Nephron progenitor cell (in vitro differentiated cells): ENCODE data around the gene SPDEF.

Source experiments
- DNase-seq: peaks from one replicate; pipeline ENCODE4 v3.0.0; 2021
- H3K27ac Mint-ChIP-seq: 2 replicates; pipeline ENCODE4 v1.8.0; 2021; ENCODE audit warnings: mild to moderate bottlenecking, moderate library complexity, mixed read lengths
- H3K27me3 Mint-ChIP-seq: 2 replicates; pipeline ENCODE4 v1.8.0; 2021; ENCODE audit warnings: mild to moderate bottlenecking, low read depth, mixed read lengths; ENCODE audit not compliant: poor library complexity
- H3K36me3 Mint-ChIP-seq: 2 replicates; pipeline ENCODE4 v1.8.0; 2021; ENCODE audit warnings: low read depth, mixed read lengths
- H3K4me1 Mint-ChIP-seq: 2 replicates; pipeline ENCODE4 v1.8.0; 2021; ENCODE audit warnings: mixed read lengths
- H3K4me3 Mint-ChIP-seq: 2 replicates; pipeline ENCODE4 v1.8.0; 2021; ENCODE audit warnings: mild to moderate bottlenecking, moderate library complexity, mixed read lengths
- H3K9me3 Mint-ChIP-seq: 2 replicates; pipeline ENCODE4 v1.8.0; 2021; ENCODE audit warnings: mild to moderate bottlenecking, moderate library complexity, mixed read lengths
- CTCF ChIP-seq: fragments of 200-600 bp; sonication (generic); IDR thresholded peaks from 2 replicates; pipeline ENCODE4 v1.5.0; 2021; ENCODE audit warnings: antibody characterized with exemption

Gene SPDEF

GRCh38 chr6:34598712-34599111 is 42.6 kb upstream of the SPDEF start:
- Mint-ChIP-seq H3K9me3 (no peaks in the 10 kb centered on the region), H3K4me1 (peaks cover 21% of the 10 kb centered on the region), H3K27ac (no peak overlapping the region), H3K27me3 (no peaks in the 10 kb centered on the region), H3K36me3 (no peaks in the 10 kb centered on the region), H3K4me3 (no peak overlapping the region)
- DNase-seq = no peak
- TF ChIP-seq CTCF = no peak

GRCh38 chr6:34597605-34598353 is 41.6 kb upstream of the SPDEF start:
- H3K36me3 Mint-ChIP-seq = no peaks in the 10 kb centered on the region
- no peak overlapping the region for H3K4me3 Mint-ChIP-seq
- no peaks in the 10 kb centered on the region for H3K9me3 Mint-ChIP-seq
- no peak for TF ChIP-seq CTCF
- H3K4me1 Mint-ChIP-seq = peaks cover 29% of the 10 kb centered on the region
- DNase-seq = no peak
- peak overlapping the region; percentile 1 for H3K27ac Mint-ChIP-seq
- H3K27me3 Mint-ChIP-seq = no peaks in the 10 kb centered on the region

GRCh38 chr6:34596798-34597197 is 40.7 kb upstream of the SPDEF start:
- H3K4me1 Mint-ChIP-seq = peaks cover 29% of the 10 kb centered on the region

GRCh38 chr6:34595332-34596184 is 39.4 kb upstream of the SPDEF start:
- H3K27ac Mint-ChIP-seq = peak overlapping the region; percentile 89
- H3K36me3 Mint-ChIP-seq = no peaks in the 10 kb centered on the region
- H3K4me1 Mint-ChIP-seq = peaks cover 33% of the 10 kb centered on the region
- TF ChIP-seq CTCF = no peak
- no peak for DNase-seq
- H3K4me3 Mint-ChIP-seq = no peak overlapping the region
- H3K9me3 Mint-ChIP-seq = no peaks in the 10 kb centered on the region
- H3K27me3 Mint-ChIP-seq = no peaks in the 10 kb centered on the region

More at GRCh38 chr6:34596798-34597197, 40.7 kb upstream of the SPDEF start:
- DNase-seq = no peak
- Mint-ChIP-seq H3K4me3 (no peak overlapping the region), H3K27me3 (no peaks in the 10 kb centered on the region), H3K27ac (no peak overlapping the region), H3K36me3 (no peaks in the 10 kb centered on the region), H3K9me3 (no peaks in the 10 kb centered on the region)
- TF ChIP-seq CTCF = no peak

- DNase-seq = no peak
- Mint-ChIP-seq H3K27ac (peak overlapping the region; percentile 33), H3K36me3 (no peaks in the 10 kb centered on the region), H3K27me3 (no peaks in the 10 kb centered on the region), H3K4me3 (no peak overlapping the region), H3K9me3 (no peaks in the 10 kb centered on the region), H3K4me1 (peaks cover 51% of the 10 kb centered on the region)
- no peak for TF ChIP-seq CTCF
Observed at GRCh38 chr6:34593701-34594100, 37.6 kb upstream of the SPDEF start.
